ENCODE measurements around the gene FRMPD1.

Gene FRMPD1

DNA sequence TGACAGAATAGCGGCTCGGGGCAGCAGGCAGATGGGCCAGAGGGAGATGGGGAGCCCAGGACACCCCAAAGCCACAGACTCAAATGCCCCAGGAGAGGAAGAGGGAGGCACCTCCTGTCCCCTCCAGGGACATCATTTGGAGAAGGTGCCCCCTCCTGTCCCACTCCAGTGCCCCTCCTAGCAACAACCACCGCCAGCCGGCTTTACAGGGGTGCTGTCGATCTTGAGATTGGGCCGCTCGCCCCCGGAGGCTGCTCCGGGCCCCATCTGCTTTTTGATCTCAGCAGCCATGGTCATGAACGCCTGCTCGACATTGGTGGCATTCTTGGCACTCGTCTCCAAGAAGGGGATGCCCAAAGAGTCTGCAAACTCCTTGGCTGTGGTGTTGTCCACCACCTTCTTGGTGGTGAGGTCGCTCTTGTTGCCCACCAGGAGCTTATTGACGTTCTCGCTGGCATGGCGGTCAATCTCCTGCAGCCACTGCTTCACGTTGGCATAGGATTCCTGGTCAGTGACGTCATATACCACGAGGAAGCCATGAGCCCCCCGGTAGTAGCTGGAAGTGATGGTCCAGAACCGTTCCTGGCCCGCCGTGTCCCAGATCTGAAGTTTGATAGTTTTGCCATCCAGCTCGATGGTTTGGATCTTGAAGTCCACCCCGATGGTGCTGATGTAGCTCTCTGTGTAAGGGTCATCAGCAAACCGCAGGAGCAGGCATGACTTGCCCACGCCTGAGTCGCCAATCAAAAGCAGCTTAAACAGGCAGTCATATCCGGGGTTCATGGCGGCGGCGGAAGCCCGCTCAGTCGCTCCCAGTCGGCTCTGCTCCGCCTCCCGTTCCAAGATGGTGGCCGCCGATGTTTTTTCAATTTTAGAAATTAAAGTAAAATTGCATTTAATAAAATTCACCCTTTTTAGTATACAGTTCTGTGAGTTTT is 14.0 kb upstream of the FRMPD1 start:
- no peaks in the 10 kb centered on the region for H3K36me3 ChIP-seq
- no peaks in the 10 kb centered on the region for H3K9me3 ChIP-seq
- TF ChIP-seq CTCF (IDR thresholded peaks at IDR 0.05; ENCODE audit: low read depth, low read length), result no peak
- no peaks in the 10 kb centered on the region for H3K4me1 ChIP-seq
- DNase-seq, result no peak
- H3K4me3 ChIP-seq (ENCODE audit: low read depth, low read length), result no peak overlapping the region
- no peaks in the 10 kb centered on the region for H3K27me3 ChIP-seq

DNA sequence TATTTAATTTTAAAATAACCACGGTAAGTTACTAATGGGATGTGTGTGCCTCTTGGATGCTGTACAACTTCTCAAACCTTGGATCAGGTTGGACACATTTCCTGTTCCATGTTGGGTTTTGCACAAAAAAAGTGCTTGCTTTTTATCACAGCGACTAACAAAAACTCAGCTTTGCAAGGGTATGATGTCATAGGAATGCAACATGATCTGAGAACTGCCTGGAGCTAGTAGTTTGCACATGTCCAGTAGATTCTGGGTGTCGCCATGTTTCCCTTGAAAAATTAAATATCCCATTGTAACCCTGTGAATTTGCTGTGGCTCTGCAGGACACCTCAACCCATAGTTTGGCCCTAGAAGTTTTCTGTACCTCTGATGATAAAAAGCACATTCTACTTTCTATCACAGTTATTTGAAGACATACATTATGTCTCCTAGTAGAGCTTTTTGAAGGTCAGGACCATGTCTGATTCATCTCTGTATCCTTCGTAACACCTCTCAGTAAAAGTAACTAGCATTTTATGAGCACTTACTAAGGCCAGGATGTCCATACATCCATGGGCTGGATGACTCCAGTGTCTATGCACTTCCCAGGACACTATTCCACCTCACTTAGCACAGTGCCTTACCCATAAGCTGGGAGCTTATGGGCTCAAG is 11.5 kb upstream of the FRMPD1 start:
- no peaks in the 10 kb centered on the region for H3K9me3 ChIP-seq
- no peak for TF ChIP-seq CTCF (IDR thresholded peaks at IDR 0.05; ENCODE audit: low read depth, low read length)
- H3K4me3 ChIP-seq (ENCODE audit: low read depth, low read length), result no peak overlapping the region
- no peaks in the 10 kb centered on the region for H3K27me3 ChIP-seq
- no peaks in the 10 kb centered on the region for H3K36me3 ChIP-seq
- DNase-seq, result no peak
- H3K4me1 ChIP-seq, result no peaks in the 10 kb centered on the region

DNA sequence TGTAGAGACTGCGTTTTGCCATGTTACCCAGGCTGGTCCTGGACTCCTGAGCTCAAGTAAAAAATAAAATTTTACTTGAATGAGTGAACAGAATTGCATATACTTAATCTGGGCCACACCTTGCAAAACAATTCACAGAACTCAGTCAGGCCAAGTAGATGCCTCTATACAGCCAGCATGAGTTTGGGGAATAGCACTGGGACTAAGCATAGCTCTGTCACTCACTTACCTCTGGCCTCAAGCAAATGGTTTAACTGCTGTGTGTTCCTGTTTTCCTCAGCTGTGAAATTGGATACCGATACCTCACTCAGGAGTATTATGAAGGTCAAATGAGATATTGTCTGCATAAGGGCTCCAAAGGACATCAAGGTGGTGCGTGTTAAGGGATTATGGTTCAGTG is 10.9 kb upstream of the FRMPD1 start:
- H3K4me3 ChIP-seq (ENCODE audit: low read depth, low read length), result no peak overlapping the region
- TF ChIP-seq CTCF (IDR thresholded peaks at IDR 0.05; ENCODE audit: low read depth, low read length), result no peak
- no peaks in the 10 kb centered on the region for H3K9me3 ChIP-seq
- no peaks in the 10 kb centered on the region for H3K4me1 ChIP-seq
- H3K27me3 ChIP-seq, result no peaks in the 10 kb centered on the region
- no peak for DNase-seq
- H3K36me3 ChIP-seq, result no peaks in the 10 kb centered on the region

DNA sequence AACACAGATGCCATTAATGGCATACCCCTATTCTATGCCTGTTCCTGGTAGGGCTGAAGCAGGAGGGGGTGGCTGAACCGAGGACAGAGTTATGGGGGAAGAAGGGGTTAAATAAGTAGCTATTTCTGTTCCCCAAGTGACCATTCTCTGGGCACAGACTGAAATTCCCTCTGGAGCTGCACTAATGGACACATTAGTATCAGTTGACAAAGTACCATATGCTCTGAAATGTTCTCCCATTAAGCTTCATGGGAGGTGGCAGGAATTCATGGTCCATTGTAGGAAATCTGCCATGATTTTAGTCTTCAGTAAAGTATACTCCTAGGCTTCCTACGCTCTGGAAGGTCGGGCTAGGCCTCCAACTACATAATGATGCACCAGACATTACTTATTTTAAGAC is 10.5 kb upstream of the FRMPD1 start:
- no peak for TF ChIP-seq CTCF (IDR thresholded peaks at IDR 0.05; ENCODE audit: low read depth, low read length)
- H3K9me3 ChIP-seq, result no peaks in the 10 kb centered on the region
- H3K4me3 ChIP-seq (ENCODE audit: low read depth, low read length), result no peak overlapping the region
- no peaks in the 10 kb centered on the region for H3K27me3 ChIP-seq
- DNase-seq, result no peak
- H3K4me1 ChIP-seq, result no peaks in the 10 kb centered on the region
- no peaks in the 10 kb centered on the region for H3K36me3 ChIP-seq

DNA sequence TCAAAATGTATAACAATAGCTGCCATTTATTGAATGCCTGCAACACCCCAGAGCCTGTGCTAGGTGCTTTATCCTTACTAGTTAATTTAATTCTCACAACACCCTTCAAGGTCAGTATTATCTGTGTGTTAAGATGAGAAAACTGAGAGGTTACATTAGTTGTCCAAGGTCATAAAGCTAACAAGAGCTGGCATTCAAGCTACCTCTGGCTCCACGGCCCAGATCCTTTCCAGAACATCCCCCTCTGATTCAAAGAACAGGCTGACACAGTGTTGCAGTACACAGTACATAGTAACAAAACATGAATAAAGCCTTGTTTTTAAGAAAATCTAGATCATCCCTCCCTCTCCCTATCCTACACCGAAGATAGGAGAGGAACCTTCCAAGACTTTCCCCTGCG is 9.4 kb upstream of the FRMPD1 start:
- no peak for DNase-seq
- Histone ChIP-seq H3K36me3 (no peaks in the 10 kb centered on the region), H3K27me3 (no peaks in the 10 kb centered on the region), H3K4me3 (ENCODE audit: low read depth, low read length) (no peak overlapping the region), H3K4me1 (no peaks in the 10 kb centered on the region), H3K9me3 (no peaks in the 10 kb centered on the region)
- TF ChIP-seq CTCF (IDR thresholded peaks at IDR 0.05; ENCODE audit: low read depth, low read length), result no peak

- TF ChIP-seq CTCF (IDR thresholded peaks at IDR 0.05; ENCODE audit: low read depth, low read length), result no peak
- no peak for DNase-seq
- Histone ChIP-seq H3K36me3 (no peaks in the 10 kb centered on the region), H3K9me3 (no peaks in the 10 kb centered on the region), H3K27me3 (no peaks in the 10 kb centered on the region), H3K4me3 (ENCODE audit: low read depth, low read length) (no peak overlapping the region), H3K4me1 (no peaks in the 10 kb centered on the region)
Measured at GRCh38 chr9:37643214-37643613, 7.5 kb upstream of the FRMPD1 start.
